HG03196 (cell line): ENCODE results near the gene LSR.
"Not testable (repeated sequence)": the region's sequence is repeated elsewhere in the genome, so short reads cannot be mapped to it uniquely, and the experiment has no call there.

ENCODE experiments used
- ATAC-seq: cut with Tn5 transposase; IDR thresholded peaks from one replicate; pipeline ENCODE4 v1.9.1; 2021; ENCODE audit not compliant: unreplicated experiment

Gene LSR

DNA sequence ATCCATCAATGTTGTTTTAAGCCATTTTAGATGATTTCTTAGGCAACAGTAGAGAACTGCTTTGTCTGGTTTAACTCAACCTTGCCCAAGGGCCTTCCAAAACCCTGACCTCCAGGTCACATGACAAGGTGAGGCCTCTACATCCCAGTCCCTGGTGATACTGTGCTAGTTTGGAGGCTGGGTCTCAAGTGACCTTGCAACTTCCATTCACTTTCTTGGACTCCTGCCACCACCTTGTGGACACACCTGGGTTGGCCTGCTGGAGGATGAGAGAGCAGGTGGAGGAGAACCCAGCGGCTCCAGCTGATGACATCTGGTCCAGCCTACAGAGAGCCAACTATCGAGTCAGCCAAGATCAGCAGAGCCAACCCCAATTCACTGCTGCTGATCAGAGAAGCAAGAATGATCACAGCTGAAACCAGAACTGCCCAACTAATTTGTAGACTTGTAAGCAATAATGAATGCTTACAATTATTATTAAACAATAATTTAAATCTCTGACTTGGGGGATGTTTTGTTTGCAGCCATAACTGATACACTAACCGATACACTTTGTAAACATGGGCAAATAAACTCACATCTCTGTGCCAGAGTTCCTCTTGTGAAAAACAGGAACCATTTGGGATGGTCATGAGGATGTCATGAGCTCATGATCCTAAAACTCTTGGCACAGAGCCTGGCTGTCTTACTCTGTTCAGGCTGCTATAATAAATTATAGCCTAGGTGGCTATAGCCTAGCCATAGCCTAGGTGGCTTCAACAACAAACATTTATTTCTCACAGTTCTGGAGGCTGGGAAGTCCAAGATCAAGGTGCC is 31.8 kb upstream of the LSR start:
- ATAC-seq: no peak

DNA sequence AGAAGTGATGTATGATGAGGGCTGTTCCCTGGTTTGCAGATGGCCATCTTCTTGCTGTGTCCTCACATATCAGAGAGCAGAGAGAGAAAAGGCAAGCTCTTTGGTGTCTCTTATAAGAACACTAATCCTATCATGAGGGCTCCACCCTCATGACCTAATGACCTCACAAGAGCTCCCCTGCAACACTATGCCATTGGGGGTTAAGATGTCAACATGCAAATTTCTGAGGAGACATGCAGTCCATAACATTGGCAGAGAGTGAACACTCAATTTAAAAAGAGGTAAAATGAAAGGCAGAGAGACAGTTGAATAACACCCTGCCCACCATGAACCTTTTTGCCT is 31.2 kb upstream of the LSR start:
- no peak for ATAC-seq

DNA sequence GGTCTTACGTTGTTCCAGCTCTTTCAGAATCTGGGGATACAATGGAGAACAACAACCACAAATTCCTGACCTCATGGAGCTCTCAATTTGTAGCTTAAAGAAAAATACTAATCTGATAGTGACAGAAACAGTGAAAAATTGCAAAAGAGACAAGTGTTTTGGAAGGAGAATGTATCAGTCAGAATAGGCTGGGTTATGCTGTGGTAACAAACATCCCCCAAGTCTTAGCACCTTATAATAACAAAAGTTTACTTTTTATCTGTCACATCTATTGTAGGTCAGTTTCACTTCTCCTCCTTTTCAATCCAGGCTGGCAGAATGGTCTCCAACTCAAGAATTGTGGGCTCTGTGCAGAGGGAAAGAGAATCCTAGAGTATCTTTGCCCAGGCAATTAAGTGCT is 29.8 kb upstream of the LSR start:
- no peak for ATAC-seq

DNA sequence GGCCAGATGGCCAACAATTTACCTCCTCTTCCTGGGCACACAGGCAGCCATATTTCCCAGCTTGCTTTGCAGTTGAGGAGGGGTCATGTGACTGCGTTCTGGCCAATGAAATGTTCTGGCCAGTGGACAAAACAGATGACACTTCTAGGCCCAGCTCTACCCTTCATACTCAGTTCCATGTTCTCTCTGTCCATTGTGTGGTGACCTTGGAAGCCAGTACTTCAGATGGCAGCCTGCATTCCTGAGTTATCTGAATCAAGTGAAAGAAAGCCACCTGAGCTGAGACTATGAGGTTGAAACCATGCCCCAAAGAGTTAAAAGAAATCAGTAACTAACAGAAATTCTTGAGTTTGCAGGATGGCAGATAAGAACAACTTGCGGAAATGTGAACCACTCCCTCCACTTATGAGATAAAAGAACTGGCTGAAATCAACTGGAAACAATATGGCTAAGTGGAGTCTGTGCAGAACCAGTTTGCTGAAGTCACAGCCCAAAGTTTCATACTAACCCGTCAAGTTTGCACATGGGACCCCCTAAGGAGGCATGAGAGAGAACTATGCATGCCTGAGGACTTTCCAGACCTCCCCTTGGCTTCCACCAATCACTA is 28.4 kb upstream of the LSR start:
- no peak for ATAC-seq

DNA sequence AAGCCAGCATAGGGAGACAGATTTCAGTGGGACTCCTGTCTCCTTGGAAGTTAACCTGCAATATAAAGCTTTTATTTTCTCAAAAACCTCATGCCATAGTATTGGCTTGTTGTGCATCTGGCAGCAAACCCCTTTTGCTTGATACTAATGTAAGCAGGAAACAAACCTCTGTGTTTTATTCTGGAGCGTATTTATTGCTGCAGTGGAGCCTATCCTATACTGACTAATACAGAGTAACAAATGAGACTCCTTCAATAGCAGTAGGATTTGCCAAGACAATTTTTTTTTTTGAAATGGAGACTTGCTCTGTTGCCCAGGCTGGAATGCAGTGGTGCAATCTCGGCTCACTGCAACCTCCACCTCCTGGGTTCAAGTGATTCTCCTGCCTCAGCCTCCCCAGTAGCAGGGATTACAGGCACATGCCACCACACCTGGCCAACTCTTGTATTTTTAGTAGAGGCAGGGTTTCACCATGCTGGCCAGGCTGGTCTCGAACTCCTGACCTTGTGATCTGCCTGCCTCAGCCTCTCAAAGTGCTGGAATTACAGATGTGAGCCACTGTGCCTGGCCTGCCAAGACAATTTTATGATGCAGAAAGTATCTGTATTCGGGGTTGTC is 27.7 kb upstream of the LSR start:
- not testable (repeated sequence) for ATAC-seq

DNA sequence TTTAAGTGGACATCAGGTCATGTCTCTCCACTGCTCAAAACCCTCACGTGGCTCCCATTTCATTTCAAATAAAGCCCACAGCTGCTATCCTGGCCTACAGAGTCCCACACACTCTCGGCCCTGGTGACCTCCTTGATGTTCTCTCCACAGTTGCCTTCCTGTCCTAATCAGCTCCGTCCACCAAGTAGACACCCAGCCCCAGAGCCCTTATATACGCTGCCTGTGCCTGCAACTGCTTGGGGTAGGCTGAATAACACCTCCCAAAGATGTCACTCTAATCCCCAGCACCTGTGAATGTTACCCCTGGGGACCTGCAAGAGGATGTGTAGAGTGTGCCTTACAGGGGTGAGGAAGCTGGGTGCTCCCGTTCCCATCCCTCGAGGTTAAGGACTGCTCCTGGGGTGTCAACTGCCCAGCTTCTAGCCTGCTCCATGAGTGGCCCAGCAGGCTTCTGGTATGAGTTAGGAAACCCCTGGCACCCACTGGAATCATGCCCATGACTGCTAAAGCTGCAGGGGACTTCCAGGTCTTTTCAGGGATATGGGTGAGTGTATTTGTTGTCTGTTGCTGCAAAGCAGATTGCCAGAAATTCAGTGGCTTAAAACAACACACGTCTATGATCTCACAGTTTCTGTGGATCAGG is 26.3 kb upstream of the LSR start:
- no peak for ATAC-seq

DNA sequence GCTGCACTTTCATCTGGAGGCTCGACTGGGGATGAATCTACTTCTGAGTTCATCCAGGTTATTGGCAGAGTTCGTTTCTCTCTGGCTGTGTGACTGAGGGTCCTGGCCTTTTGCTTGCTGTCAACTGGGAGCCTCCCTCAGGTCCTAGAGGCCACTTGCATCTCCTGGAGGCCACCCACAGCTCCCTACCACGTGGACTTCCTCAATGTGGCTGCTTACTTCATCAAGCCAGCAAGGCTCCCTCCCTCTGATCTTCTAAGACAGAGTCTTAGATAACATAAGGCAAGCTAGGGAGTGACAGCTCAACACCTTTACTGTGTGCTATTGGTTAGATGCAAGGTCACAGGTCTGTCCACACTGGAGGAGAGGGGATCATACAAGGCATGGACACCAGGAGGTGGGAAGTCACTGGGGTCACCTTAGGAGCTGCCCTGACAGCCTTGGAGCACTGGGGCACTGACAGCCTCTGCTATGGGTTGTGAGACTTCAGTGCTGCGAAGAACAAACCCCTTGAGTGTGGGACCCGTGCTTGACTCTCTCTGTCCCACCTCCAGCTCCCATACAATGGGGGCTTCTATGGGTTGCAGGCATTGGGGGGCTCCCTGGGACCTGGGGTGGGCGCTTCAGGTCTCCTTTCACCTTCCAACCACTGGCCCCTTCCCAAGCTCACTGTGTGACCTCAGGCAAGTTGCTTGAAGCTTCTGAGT is 25.6 kb upstream of the LSR start:
- ATAC-seq: no peak

DNA sequence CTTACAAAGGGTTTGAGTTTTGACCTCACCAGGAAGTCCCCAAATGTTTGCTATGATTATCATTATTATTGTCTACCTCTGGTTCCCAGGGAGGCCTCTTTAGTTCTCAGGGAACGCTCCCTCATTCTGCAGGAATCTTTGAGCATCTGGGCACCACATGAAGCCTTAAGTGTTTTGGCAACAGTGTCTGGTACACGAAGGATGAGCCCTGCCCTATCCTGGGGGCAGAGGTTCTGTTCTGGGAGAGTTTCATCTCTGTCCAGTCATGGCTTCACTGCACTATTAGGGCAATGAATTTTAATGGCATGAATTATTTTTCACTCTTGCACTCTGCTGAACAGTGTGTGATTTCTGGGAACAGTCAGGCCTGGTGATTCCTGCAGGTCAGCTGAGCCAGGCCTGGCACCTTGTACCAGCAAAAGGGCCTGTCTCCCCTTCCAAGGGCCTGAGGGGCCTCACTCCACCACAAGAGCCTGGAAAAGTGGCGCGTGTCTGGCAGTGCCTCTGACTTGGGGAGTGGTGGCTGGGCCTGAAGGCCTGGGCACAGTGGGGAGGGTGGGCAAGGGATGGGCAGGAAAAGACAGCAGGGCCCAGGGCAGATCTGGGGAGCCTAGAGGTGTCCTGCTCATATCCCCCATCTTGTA is 24.8 kb upstream of the LSR start:
- no peak for ATAC-seq

DNA sequence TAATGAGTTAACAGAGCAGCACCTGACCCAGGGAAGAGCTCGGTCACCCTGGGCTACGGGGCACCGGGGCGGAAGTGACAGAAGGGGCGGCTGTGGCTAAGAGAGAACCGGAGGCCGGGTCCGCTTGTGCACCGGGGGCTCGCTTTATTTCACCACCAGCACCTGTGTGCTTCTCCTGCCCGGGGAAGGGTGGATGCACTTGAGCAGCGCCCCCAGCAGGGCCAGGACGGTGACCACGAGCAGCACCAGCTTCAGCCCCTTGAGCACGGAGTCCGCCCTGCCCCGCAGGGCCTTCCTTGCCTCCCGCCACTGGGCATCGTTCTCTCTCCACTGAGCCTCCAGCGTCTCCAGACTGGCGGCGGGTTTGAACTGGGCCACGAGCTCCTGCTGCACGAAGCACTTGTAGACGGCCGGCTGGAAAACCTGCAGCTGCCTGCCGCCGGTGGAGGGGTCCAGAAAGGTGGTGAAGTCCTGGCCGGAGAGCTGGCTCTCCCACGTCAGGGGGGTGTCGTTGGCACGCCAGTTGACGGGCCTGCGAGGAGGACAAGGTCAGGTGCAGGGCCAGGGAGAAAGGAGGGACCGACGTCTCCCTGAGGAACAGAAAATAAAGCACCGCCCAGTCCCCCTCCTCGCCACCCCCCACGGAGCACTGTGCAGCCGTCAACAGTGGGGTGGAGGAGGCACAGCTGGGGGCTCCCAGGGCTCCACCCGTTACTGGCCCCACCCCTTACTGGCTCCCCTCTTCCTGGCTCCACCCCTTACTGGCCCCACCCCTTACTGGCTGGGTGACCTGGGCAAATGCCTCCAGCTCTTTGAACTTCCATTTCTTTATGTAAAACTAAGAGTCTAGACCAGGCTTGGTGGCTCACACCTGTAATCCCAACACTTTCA is 23.9 kb upstream of the LSR start:
- ATAC-seq: no peak

DNA sequence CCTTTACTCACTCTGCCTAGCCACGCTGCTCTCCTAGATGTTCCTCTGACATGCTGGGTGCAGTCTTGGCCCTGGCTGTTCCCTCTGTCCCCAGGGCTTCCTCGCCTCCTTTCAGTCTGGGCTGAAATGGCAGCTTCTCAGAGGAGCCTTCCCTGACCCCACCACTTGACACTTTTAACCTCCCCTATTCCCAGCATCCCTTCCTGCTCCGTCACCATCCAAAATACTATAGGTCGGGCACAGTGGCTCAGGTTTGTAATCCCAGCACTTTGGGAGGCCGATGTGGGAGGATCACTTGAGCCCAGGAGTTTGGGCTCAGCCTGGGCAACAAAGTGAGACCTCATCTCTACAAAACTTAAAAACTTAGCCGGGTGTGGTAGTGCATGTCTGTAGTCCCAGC is 22.9 kb upstream of the LSR start:
- ATAC-seq: no peak

DNA sequence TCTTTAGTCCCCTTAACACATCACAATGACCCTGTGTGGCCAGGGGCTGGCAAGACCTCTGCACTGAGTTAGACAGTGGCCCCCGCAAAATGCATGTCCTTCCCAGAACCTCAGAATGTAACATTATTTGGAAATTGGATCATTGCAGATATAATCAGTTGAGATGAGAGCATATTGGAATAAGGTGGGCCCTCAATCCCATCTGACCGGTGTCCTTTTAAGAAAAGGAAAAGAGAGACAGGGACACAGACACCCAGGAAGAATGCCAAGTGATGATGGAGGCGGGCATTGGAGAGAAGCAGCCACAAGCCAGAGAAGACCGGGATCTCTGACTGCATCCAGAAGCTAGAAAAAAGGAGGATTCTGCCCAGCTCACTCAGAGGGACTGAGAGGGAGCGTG is 22.1 kb upstream of the LSR start:
- ATAC-seq: no peak

DNA sequence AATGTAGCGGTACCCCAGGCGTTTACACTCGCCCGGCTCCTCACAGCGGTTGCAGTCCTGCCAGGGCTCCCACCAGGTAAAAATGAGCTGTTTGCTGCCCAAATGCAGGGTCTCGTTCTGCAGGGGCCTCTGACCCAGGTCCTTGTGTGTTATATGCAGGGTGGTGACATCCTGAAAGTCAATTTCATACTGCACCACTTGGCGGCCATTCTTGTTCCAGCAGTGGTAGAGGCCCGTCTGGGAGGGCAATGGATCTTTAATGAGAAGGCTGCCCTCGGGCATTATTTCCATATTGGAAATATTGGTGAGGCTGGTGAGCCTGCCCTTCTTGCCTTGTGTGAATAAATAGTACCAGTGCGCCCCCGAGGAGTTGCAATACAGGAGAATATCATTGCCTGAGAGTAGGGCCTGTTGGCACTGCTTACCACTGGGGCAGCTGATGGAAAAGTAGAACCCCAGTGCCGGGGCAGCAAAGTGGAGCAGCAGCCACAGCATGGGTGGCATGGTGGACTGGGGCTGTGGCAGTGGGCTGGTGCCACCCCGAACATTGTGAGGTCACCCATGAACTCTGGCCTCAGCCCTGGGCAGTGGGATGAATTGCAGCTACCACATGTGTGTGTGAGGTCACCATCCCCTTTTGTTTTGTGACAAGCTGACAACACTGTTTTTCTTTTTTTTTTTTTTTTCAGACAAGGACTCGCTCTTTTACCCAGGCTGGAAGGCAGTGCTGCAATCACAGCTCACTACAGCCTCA is 20.4 kb upstream of the LSR start, which contains the start of gene FAM187B:
Gene FAM187B (minus strand): TSS at position 563 of the 754 bp plus-strand sequence. CDS start 59 bp downstream, at position 504.
- no peak for ATAC-seq

DNA sequence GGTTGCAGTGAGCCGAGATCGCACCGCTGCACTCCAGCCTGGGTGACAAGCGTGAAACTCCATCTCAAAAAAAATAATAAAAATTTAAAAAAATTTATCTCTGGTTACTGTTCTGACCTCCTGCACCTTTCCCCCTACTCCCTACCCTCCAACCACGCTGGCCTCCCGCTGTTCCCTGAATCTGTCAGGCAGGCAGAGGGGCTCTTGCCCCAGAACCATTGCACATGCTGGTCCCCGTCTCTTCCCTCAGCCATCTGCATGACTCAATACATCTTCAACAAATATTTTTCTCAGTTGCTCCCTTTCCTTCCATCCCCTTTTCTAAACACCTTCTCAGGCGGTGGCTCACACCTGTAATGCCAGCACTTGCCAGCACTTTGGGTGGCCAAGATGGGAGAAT is 19.2 kb upstream of the LSR start:
- ATAC-seq: no peak

DNA sequence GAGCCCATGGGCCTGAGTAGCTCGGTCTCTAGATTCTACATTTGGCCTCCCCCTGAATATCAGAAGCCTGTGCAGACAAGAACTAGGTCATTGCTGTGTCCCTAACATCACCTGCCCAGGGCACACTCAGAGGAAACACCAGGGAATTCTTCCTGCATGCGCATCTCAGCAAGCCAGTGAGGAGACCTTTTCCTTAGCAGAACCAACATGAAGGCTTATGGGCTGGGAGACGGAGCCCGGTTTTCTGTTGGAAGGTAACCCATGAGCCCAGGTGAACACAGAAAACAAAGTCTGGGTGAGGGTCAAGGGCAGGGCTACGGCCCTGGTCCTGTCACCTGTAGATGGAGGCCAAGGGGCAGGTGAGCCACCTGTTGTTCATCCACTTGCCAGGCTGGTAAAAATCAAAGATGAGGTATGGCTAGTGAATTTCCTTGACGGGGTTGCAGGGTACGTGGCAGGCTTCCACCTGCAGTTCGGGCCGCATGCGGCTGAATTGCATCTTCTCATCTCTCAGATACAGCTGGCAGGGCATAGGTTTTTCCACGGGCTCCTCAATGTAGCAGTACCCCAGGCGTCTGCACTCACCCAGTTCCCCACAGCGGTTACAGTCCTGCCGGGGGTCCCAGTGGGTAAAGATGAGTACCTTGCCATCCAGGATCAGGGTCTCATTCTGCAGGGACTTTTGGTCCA is 16.7 kb upstream of the LSR start:
- ATAC-seq: no peak

DNA sequence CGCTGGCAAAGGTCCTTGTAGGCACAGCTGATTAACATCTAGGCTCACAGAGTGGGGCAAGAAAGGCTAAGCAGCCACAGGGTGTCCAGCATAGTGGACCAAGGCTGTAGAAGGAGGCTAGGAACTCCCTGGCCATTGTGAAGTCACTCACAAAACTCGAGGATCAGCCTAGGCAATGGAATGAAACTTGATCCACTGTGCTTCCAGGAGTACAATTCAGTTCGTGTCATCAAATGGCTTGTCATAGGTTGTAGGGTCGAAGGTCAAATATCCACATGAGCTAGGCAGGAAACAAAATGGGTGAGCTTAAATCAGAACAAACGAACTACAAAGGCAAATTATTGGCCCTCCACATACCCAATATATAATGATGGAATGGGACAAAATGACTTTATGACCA is 15.9 kb upstream of the LSR start:
- no peak for ATAC-seq

DNA sequence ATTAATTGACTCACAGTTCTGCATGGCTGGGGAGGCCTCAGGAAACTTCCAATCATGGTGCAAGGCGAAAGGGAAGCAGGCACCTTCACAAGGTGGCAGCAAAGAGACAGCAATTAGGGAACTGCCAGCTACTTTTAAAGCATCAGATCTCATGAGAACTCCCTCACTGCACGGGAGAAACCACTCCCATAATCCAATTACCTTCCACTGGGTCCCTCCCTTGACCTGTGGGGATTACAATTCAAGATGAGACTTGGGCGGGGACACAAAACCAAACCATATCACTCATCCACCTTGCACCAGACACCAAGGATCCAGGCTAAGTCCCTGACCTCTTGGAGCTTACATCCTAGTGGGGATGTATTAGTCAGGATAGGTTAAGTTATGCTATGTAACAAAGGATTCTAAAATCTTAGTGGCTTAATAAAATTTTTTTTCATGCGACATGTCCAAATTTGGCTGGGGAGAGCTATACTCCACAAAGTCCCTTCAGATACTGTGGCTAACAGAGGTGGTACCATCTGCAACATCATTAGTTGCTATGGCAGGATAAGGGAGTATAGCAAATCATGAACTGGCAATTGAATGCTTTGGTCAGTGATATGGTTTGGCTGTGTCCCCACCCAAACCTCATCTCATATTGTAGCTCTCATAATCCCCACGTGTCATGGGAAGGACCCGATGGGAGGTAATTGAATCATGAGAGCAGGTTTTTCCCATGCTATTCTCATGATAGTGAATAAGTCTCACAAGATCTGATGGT is 12.0 kb upstream of the LSR start:
- ATAC-seq: no peak

DNA sequence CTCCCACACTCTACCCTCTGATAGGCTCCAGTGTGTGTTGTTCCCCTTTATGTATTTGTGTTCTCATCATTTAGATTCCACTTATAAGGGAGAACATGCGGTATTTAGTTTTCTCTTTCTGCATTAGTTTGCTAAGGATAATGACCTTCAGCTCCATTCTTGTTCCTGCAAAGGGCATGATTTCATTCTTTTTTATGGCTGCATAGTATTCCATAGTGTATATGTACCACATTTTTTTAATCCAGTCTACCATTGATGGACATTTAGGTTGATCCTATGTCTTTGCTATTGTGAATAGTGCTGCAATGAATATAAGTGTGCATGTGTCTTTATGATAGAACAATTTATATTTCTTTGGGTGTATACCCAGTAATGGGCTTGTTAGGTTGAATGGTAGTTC is 9.2 kb upstream of the LSR start:
- ATAC-seq: not testable (repeated sequence)

DNA sequence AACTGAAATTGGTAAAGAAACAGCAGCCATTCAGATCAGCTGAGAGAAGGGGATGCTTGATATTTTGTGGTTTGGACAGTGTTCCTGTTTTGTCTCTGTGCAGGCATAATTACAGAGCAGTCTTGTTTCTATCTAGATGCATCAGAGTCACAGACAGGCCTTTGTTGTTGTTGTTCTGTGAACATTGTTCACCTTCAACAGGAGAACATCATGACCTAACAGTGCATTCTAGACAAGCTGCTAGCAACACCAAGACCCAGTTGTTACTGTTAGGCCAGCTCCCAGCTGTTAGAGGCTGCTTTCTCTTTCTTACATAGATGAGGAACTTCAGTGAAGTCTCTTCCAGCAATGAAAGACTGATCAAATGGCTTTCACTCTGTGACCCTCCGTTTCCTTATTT is 8.5 kb upstream of the LSR start:
- ATAC-seq: no peak
